ENCODE data around the gene KIF26B. TPM values are rescaled to one million over a fixed set of nuclear protein-coding genes. Genes with fewer than 3 reads are reported as not detected.

KIF26B gene
- polyA plus RNA-seq, 1 of the 3 experiments (the other 2 are of a cell fraction): 2.6 TPM

DNA sequence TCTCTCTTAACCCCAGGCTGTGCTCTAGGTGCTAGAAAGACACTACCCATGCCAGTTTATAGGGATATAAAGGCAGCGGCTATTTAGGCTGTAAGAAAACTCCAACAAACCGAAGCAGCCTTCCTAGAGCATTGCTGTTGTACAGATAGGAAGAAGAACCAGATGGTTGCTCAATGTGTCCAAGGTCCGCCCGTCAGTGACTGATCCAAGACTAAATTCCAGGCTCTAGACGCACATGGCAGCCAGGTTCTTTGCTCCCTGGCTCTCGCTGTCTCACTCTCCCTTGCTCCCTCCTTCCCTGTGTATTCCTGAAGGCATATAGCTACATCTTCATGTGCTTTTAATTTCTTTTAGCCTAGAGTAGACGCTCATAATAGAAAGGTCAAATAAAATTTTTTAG is 303.4 kb downstream of the KIF26B start:
- DNase-seq: no peak
- TF ChIP-seq FOSL2 (IDR thresholded peaks at IDR 0.05; ENCODE audit: borderline replicate concordance, low read depth) (no peak), PBX3 (IDR thresholded peaks at IDR 0.05) (no peak), TEAD4 (IDR thresholded peaks at IDR 0.05; ENCODE audit: borderline replicate concordance, insufficient read depth) (no peak), MEF2A (IDR thresholded peaks at IDR 0.05; ENCODE audit: borderline replicate concordance, low read depth) (no peak), IRF3 (IDR thresholded peaks at IDR 0.05; ENCODE audit: low read depth, low read length) (no peak), RXRA (IDR thresholded peaks at IDR 0.05; ENCODE audit: borderline replicate concordance, low read depth) (no peak), ZBTB33 (IDR thresholded peaks at IDR 0.05; ENCODE audit: borderline replicate concordance, low read depth) (no peak), EZH2phosphoT487 (IDR thresholded peaks at IDR 0.05; ENCODE audit: borderline replicate concordance, low read depth) (no peak), POLR2AphosphoS5 (IDR thresholded peaks at IDR 0.05; ENCODE audit: low read depth, low read length) (no peak), RAD21 (IDR thresholded peaks at IDR 0.05; ENCODE audit: low read length) (no peak), TAF1 (IDR thresholded peaks at IDR 0.05; ENCODE audit: borderline replicate concordance, low read depth, low read length) (no peak), JUND (IDR thresholded peaks at IDR 0.05) (no peak), SIN3A (IDR thresholded peaks at IDR 0.05; ENCODE audit: borderline replicate concordance, low read depth, low read length) (no peak), YY1 (IDR thresholded peaks at IDR 0.05; ENCODE audit: low read depth) (no peak), NFIC (IDR thresholded peaks at IDR 0.05; ENCODE audit: borderline replicate concordance) (no peak)
- TF ChIP-seq, protein P1, sequence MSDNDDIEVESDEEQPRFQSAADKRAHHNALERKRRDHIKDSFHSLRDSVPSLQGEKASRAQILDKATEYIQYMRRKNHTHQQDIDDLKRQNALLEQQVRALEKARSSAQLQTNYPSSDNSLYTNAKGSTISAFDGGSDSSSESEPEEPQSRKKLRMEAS (IDR thresholded peaks at IDR 0.05; ENCODE audit: low read depth): no peak
- TF ChIP-seq, protein P2, sequence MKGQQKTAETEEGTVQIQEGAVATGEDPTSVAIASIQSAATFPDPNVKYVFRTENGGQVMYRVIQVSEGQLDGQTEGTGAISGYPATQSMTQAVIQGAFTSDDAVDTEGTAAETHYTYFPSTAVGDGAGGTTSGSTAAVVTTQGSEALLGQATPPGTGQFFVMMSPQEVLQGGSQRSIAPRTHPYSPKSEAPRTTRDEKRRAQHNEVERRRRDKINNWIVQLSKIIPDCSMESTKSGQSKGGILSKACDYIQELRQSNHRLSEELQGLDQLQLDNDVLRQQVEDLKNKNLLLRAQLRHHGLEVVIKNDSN (IDR thresholded peaks at IDR 0.05; ENCODE audit: borderline replicate concordance, low read depth): no peak
- H4K20me1 ChIP-seq (ENCODE audit: insufficient read depth): no peaks in the 10 kb centered on the region
- H3K9me2 ChIP-seq: no peaks in the 10 kb centered on the region
- H3K79me2 ChIP-seq (ENCODE audit: insufficient read depth): no peaks in the 10 kb centered on the region
- POLR2A ChIA-PET: no interaction called here
- H3K4me1 ChIP-seq (ENCODE audit: control insufficient read depth in 1 of 2, insufficient read depth in 2 of 2, low read depth in 1 of 2, low read length in 1 of 2): peaks cover 0 to 38% of the 10 kb centered on the region in 2 experiments; a peak in 2 of 4 replicates
- 85% methylated on average over 7 of the region's 7 CpGs for WGBS (ENCODE audit: low lambda C conversion rate)
- no peaks in the 10 kb centered on the region for H3K27me3 ChIP-seq (ENCODE audit: insufficient read depth)
- no peak overlapping the region for H3K9ac ChIP-seq
- CTCF ChIA-PET: no interaction called here
- H3K9me3 ChIP-seq: no peaks in the 10 kb centered on the region
- peaks cover 0 to 10% of the 10 kb centered on the region in 2 experiments for H3K36me3 ChIP-seq (replicated peaks in 1 of 2; ENCODE audit: control insufficient read depth in 1 of 2, insufficient read depth in 2 of 2, low read length in 1 of 2)
- no peak overlapping the region for H3K4me2 ChIP-seq
- peaks cover 4% of the 10 kb centered on the region for H3F3A ChIP-seq (replicated peaks; ENCODE audit: insufficient read depth)
- no peak overlapping the region for H3K4me3 ChIP-seq (ENCODE audit: low read depth in 2 of 2, low read length in 1 of 2)
- peak overlapping the region in 1 of 2 experiments; percentile 81; a peak in 2 of 4 replicates for H3K27ac ChIP-seq (ENCODE audit: low read depth in 2 of 2, low read length in 1 of 2)
- H2AFZ ChIP-seq (ENCODE audit: low read depth): no peak overlapping the region

Measured in SK-N-SH (cell line).